Mesenchymal stem cell (in vitro differentiated cells and primary cell): Measurements from ENCODE around the gene RNFT2.

Experiments
- DNase-seq: peaks from one replicate; pipeline ENCODE4 v3.0.0-alpha.2; 2013
- H2AFZ ChIP-seq: one replicate; pipeline ENCODE4 v1.6.1; 2013; ENCODE audit warnings: low read depth, mild to moderate bottlenecking, control low read depth, inconsistent platforms, low read length, moderate library complexity
- H2AK5ac ChIP-seq: 2 replicates; pipeline ENCODE4 v1.6.1; 2013; ENCODE audit warnings: low read length, moderate library complexity, mild to moderate bottlenecking, inconsistent platforms; ENCODE audit not compliant: severe bottlenecking
- H2BK120ac ChIP-seq: one replicate; pipeline ENCODE4 v1.6.1; 2013; ENCODE audit warnings: low read depth, mild to moderate bottlenecking, inconsistent platforms, low read length, moderate library complexity
- H2BK12ac ChIP-seq, 2 experiments: one replicate each; pipeline ENCODE4 v1.6.1; 2013; ENCODE audit warnings: inconsistent platforms in 2 of 2, low read length in 2 of 2, mild to moderate bottlenecking in 2 of 2, moderate library complexity in 2 of 2, control low read depth in 1 of 2
- H2BK15ac ChIP-seq: one replicate; pipeline ENCODE4 v1.6.1; 2013; ENCODE audit warnings: mild to moderate bottlenecking, low read depth, inconsistent platforms; ENCODE audit not compliant: poor library complexity, severe bottlenecking
- H2BK5ac ChIP-seq: 2 replicates; pipeline ENCODE4 v1.6.1; 2013; ENCODE audit warnings: low read depth, mild to moderate bottlenecking, low read length, control low read depth, inconsistent platforms; ENCODE audit not compliant: poor library complexity, severe bottlenecking
- H3K14ac ChIP-seq, 2 experiments: one replicate each; pipeline ENCODE4 v1.6.1; 2013; ENCODE audit warnings: inconsistent platforms in 2 of 2, low read length in 2 of 2, control low read depth in 1 of 2, mild to moderate bottlenecking in 1 of 2, moderate library complexity in 1 of 2
- H3K18ac ChIP-seq, 2 experiments: one replicate each; pipeline ENCODE4 v1.6.1; 2013; ENCODE audit warnings: inconsistent platforms in 2 of 2, low read length in 2 of 2, control low read depth in 1 of 2, low read depth in 1 of 2, mild to moderate bottlenecking in 1 of 2
- H3K23ac ChIP-seq, 2 experiments: one replicate each; pipeline ENCODE4 v1.6.1; 2013; ENCODE audit warnings: inconsistent platforms in 2 of 2, low read length in 2 of 2, mild to moderate bottlenecking in 2 of 2, moderate library complexity in 2 of 2, control low read depth in 1 of 2
- H3K27ac ChIP-seq: 2 replicates; pipeline ENCODE4 v1.5.1; 2013; ENCODE audit warnings: mild to moderate bottlenecking, moderate library complexity, low read length, control low read depth, inconsistent platforms; ENCODE audit not compliant: poor library complexity, severe bottlenecking
- H3K27me3 ChIP-seq, 2 experiments: 2 replicates each; pipeline versions ENCODE4 v1.6.1 to v1.7.0; 2013; ENCODE audit warnings: low read length in 2 of 2, mild to moderate bottlenecking in 2 of 2, moderate library complexity in 2 of 2, control low read depth in 1 of 2, inconsistent platforms in 1 of 2; ENCODE audit not compliant: control insufficient read depth in 1 of 2, insufficient read depth in 1 of 2
- H3K36me3 ChIP-seq, 2 experiments: 2 replicates each; pipeline versions ENCODE4 v1.6.1 to v1.7.0; 2013; ENCODE audit warnings: low read length in 2 of 2, control low read depth in 1 of 2, inconsistent platforms in 1 of 2, low read depth in 1 of 2, mild to moderate bottlenecking in 1 of 2; ENCODE audit not compliant: insufficient read depth in 2 of 2, control insufficient read depth in 1 of 2
- H3K4ac ChIP-seq, 2 experiments: one replicate each; pipeline ENCODE4 v1.6.1; 2013; ENCODE audit warnings: inconsistent platforms in 2 of 2, low read length in 2 of 2, mild to moderate bottlenecking in 2 of 2, moderate library complexity in 2 of 2, control low read depth in 1 of 2, low read depth in 1 of 2
- H3K4me1 ChIP-seq: 2 replicates; pipeline ENCODE4 v1.6.1; 2013; ENCODE audit warnings: low read depth, low read length, control low read depth; ENCODE audit not compliant: control insufficient read depth, insufficient read depth
- H3K4me2 ChIP-seq: 2 replicates; pipeline ENCODE4 v1.6.1; 2013; ENCODE audit warnings: low read length, mild to moderate bottlenecking, inconsistent platforms; ENCODE audit not compliant: poor library complexity, severe bottlenecking
- H3K4me3 ChIP-seq, 2 experiments: 2 replicates each; pipeline versions ENCODE4 v1.5.1 to v1.7.0; 2013; ENCODE audit warnings: low read length in 2 of 2, mild to moderate bottlenecking in 2 of 2, control low read depth in 1 of 2, low read depth in 1 of 2; ENCODE audit not compliant: insufficient read depth in 1 of 2
- H3K79me1 ChIP-seq: replicated peaks from 2 replicates; pipeline ENCODE4 v1.6.1; 2013; ENCODE audit warnings: mild to moderate bottlenecking, control low read depth, low read length, inconsistent platforms; ENCODE audit not compliant: poor library complexity, severe bottlenecking
- H3K9ac ChIP-seq: 2 replicates; pipeline ENCODE4 v1.7.0; 2013; ENCODE audit warnings: mild to moderate bottlenecking, low read length, moderate library complexity
- H3K9me3 ChIP-seq: 2 replicates; pipeline ENCODE4 v1.7.0; 2013; ENCODE audit warnings: mild to moderate bottlenecking, low read length; ENCODE audit not compliant: control insufficient read depth
- H4K8ac ChIP-seq: one replicate; pipeline ENCODE4 v1.6.1; 2013; ENCODE audit warnings: inconsistent platforms, mild to moderate bottlenecking, low read length, moderate library complexity
- H4K91ac ChIP-seq: one replicate; pipeline ENCODE4 v1.6.1; 2013; ENCODE audit warnings: mild to moderate bottlenecking, low read length, inconsistent platforms
- WGBS: methylation state at CpG from one replicate; pipeline ENCODE4 v1.1.7; 2013; ENCODE audit warnings: mixed read lengths; 5-methylcytosine and 5-hydroxymethylcytosine counted together

RNFT2 gene

GRCh38 chr12:116820064-116820656 lies 82.0 kb downstream of the RNFT2 start:
- Histone ChIP-seq H3K23ac (no peak overlapping the region), H2BK15ac (no peak overlapping the region), H4K8ac (no peak overlapping the region), H3K9ac (peak overlapping the region; percentile 94), H2AK5ac (no peak overlapping the region), H2AFZ (no peak overlapping the region), H3K79me1 (no peaks in the 10 kb centered on the region), H2BK12ac (no peak overlapping the region), H3K14ac (no peak overlapping the region), H2BK120ac (no peak overlapping the region), H4K91ac (no peak overlapping the region), H3K27ac (no peak overlapping the region), H3K27me3 (peaks cover 0 to 10% of the 10 kb centered on the region in 2 experiments), H3K4me1 (peaks cover 8% of the 10 kb centered on the region), H3K4me2 (no peak overlapping the region), H3K4me3 (peak overlapping the region in 1 of 2 experiments; percentile 81), H3K9me3 (peaks cover 10% of the 10 kb centered on the region), H3K18ac (no peak overlapping the region), H3K4ac (no peak overlapping the region), H3K36me3 (no peaks in the 10 kb centered on the region), H2BK5ac (no peak overlapping the region)
- 88% methylated on average over 10 of the region's 10 CpGs for WGBS
- DNase-seq, result peak; percentile 25

- no peak overlapping the region for H3K23ac ChIP-seq
- H2BK5ac ChIP-seq, result no peak overlapping the region
- peaks cover 8% of the 10 kb centered on the region for H3K4me1 ChIP-seq
- no peak overlapping the region for H3K18ac ChIP-seq
- H4K8ac ChIP-seq, result no peak overlapping the region
- no peak overlapping the region for H3K4me3 ChIP-seq
- 58% methylated on average over 8 of the region's 8 CpGs for WGBS
- no peak overlapping the region for H3K4me2 ChIP-seq
- H3K9me3 ChIP-seq, result peaks cover 10% of the 10 kb centered on the region
- H2BK12ac ChIP-seq, result no peak overlapping the region
- H3K27ac ChIP-seq, result no peak overlapping the region
- no peak for DNase-seq
- no peak overlapping the region for H2BK15ac ChIP-seq
- no peak overlapping the region for H3K4ac ChIP-seq
- H3K36me3 ChIP-seq, result no peaks in the 10 kb centered on the region
- no peak overlapping the region for H2AFZ ChIP-seq
- H2BK120ac ChIP-seq, result no peak overlapping the region
- H2AK5ac ChIP-seq, result no peak overlapping the region
- H3K14ac ChIP-seq, result no peak overlapping the region
- H3K79me1 ChIP-seq, result no peaks in the 10 kb centered on the region
- peaks cover 0 to 10% of the 10 kb centered on the region in 2 experiments for H3K27me3 ChIP-seq
- no peak overlapping the region for H4K91ac ChIP-seq
- H3K9ac ChIP-seq, result no peak overlapping the region
These were observed 83.2 kb downstream of the RNFT2 start for GRCh38 chr12:116821291-116821690.

- no peak overlapping the region for H3K23ac ChIP-seq
- no peak overlapping the region for H3K9ac ChIP-seq
- H3K4me1 ChIP-seq, result no peaks in the 10 kb centered on the region
- no peaks in the 10 kb centered on the region for H3K79me1 ChIP-seq
- H2AK5ac ChIP-seq, result no peak overlapping the region
- no peak overlapping the region for H2BK5ac ChIP-seq
- H3K9me3 ChIP-seq, result peaks cover 10% of the 10 kb centered on the region
- 92% methylated on average over 3 of the region's 4 CpGs for WGBS
- no peak overlapping the region for H3K18ac ChIP-seq
- H4K91ac ChIP-seq, result no peak overlapping the region
- H2BK15ac ChIP-seq, result no peak overlapping the region
- H3K36me3 ChIP-seq, result no peaks in the 10 kb centered on the region
- H3K4me2 ChIP-seq, result no peak overlapping the region
- H3K27me3 ChIP-seq, result peaks cover 0 to 6% of the 10 kb centered on the region in 2 experiments
- H4K8ac ChIP-seq, result no peak overlapping the region
- H3K14ac ChIP-seq, result no peak overlapping the region
- H2BK12ac ChIP-seq, result no peak overlapping the region
- no peak overlapping the region for H2AFZ ChIP-seq
- DNase-seq, result no peak
- H3K4me3 ChIP-seq, result no peak overlapping the region
- H2BK120ac ChIP-seq, result no peak overlapping the region
- no peak overlapping the region for H3K27ac ChIP-seq
- no peak overlapping the region for H3K4ac ChIP-seq
These were observed 89.3 kb downstream of the RNFT2 start for GRCh38 chr12:116827432-116827831.

- Histone ChIP-seq H3K27me3 (peaks cover 0 to 6% of the 10 kb centered on the region in 2 experiments), H3K14ac (no peak overlapping the region), H3K4me3 (no peak overlapping the region), H3K79me1 (no peaks in the 10 kb centered on the region), H3K36me3 (no peaks in the 10 kb centered on the region), H3K27ac (no peak overlapping the region), H2BK12ac (no peak overlapping the region), H2BK5ac (no peak overlapping the region), H3K23ac (no peak overlapping the region), H3K4me1 (no peaks in the 10 kb centered on the region), H3K4me2 (no peak overlapping the region), H3K18ac (no peak overlapping the region), H3K4ac (no peak overlapping the region), H2AFZ (no peak overlapping the region), H2BK15ac (no peak overlapping the region), H3K9ac (no peak overlapping the region), H2AK5ac (no peak overlapping the region), H3K9me3 (no peaks in the 10 kb centered on the region), H4K91ac (no peak overlapping the region), H2BK120ac (no peak overlapping the region), H4K8ac (no peak overlapping the region)
- no peak for DNase-seq
- WGBS, result 92% methylated on average over 5 of the region's 6 CpGs
These were observed 94.2 kb downstream of the RNFT2 start for GRCh38 chr12:116832353-116832752.
